Stimulated activated memory B cell treated with anti-CD40 and anti-IgM and Interleukin-4, amounts not matched to agents 10 μg/mL and 1 μg/mL and 100 μg/mL, for 72 hours (primary cell): ENCODE results near the gene CEP97.
"Not testable (repeated sequence)": the region's sequence is repeated elsewhere in the genome, so short reads cannot be mapped to it uniquely, and the experiment has no call there.

Experiments used
- ATAC-seq: fragments of 150-1000 bp; cut with Tn5 transposase; 2 replicates; pipeline ENCODE4 v1.10.0; 2021
- H3K27ac Mint-ChIP-seq: one replicate; pipeline ENCODE4 v1.8.0; 2022; ENCODE audit warnings: mild to moderate bottlenecking, mixed read lengths
- H3K27me3 Mint-ChIP-seq: one replicate; pipeline ENCODE4 v1.8.0; 2022; ENCODE audit warnings: mixed read lengths
- H3K36me3 Mint-ChIP-seq: one replicate; pipeline ENCODE4 v1.8.0; 2022; ENCODE audit warnings: mixed read lengths
- H3K4me1 Mint-ChIP-seq: one replicate; pipeline ENCODE4 v1.8.0; 2022; ENCODE audit warnings: mixed read lengths
- H3K4me3 Mint-ChIP-seq: one replicate; pipeline ENCODE4 v1.8.0; 2022; ENCODE audit warnings: mild to moderate bottlenecking, moderate library complexity, mixed read lengths
- H3K9me3 Mint-ChIP-seq: one replicate; pipeline ENCODE4 v1.8.0; 2022; ENCODE audit warnings: mixed read lengths

CEP97 gene

GRCh38 chr3:101724329-101725193 is at the start of gene CEP97:
Gene CEP97, plus strand, starts transcription at chr3:101724614. Its CDS starts 63 bp downstream, at chr3:101724677.
- H3K27ac Mint-ChIP-seq: peak within 1 kb of the TSS; percentile 91
- no peaks in the 10 kb centered on the region for H3K36me3 Mint-ChIP-seq
- peak; percentile 98 for ATAC-seq
- no peaks in the 10 kb centered on the region for H3K9me3 Mint-ChIP-seq
- peaks cover 38% of the 10 kb centered on the region for H3K4me1 Mint-ChIP-seq
- peak within 1 kb of the TSS; percentile 99 for H3K4me3 Mint-ChIP-seq
- H3K27me3 Mint-ChIP-seq: no peaks in the 10 kb centered on the region

- Mint-ChIP-seq H3K9me3 (no peaks in the 10 kb centered on the region), H3K4me3 (peak overlapping the region; percentile 94), H3K27me3 (no peaks in the 10 kb centered on the region), H3K27ac (peak overlapping the region; percentile 96), H3K4me1 (peaks cover 46% of the 10 kb centered on the region), H3K36me3 (peaks cover 35% of the 10 kb centered on the region)
- no peak for ATAC-seq
Measured at GRCh38 chr3:101675709-101676215, 48.7 kb upstream of the CEP97 start.

- H3K4me3 Mint-ChIP-seq: peak overlapping the region; percentile 94
- peak; percentile 97 for ATAC-seq
Measured at GRCh38 chr3:101676216-101676764, 48.1 kb upstream of the CEP97 start.

GRCh38 chr3:101676765-101677435 is 47.5 kb upstream of the CEP97 start, which contains the start of gene ZBTB11:
Gene ZBTB11, minus strand, starts transcription at chr3:101677132. Its CDS starts 218 bp downstream, at chr3:101676914.
- ATAC-seq: peak; percentile 86
- Mint-ChIP-seq H3K27ac (peak within 1 kb of the TSS; percentile 96), H3K9me3 (no peaks in the 10 kb centered on the region), H3K4me1 (peaks cover 55% of the 10 kb centered on the region), H3K27me3 (no peaks in the 10 kb centered on the region), H3K4me3 (peak within 1 kb of the TSS; percentile 94), H3K36me3 (peaks cover 35% of the 10 kb centered on the region)

More at GRCh38 chr3:101676216-101676764, 48.1 kb upstream of the CEP97 start:
- no peaks in the 10 kb centered on the region for H3K9me3 Mint-ChIP-seq
- no peaks in the 10 kb centered on the region for H3K27me3 Mint-ChIP-seq
- H3K27ac Mint-ChIP-seq: peak overlapping the region; percentile 96
- H3K4me1 Mint-ChIP-seq: peaks cover 51% of the 10 kb centered on the region
- H3K36me3 Mint-ChIP-seq: peaks cover 35% of the 10 kb centered on the region

DNA sequence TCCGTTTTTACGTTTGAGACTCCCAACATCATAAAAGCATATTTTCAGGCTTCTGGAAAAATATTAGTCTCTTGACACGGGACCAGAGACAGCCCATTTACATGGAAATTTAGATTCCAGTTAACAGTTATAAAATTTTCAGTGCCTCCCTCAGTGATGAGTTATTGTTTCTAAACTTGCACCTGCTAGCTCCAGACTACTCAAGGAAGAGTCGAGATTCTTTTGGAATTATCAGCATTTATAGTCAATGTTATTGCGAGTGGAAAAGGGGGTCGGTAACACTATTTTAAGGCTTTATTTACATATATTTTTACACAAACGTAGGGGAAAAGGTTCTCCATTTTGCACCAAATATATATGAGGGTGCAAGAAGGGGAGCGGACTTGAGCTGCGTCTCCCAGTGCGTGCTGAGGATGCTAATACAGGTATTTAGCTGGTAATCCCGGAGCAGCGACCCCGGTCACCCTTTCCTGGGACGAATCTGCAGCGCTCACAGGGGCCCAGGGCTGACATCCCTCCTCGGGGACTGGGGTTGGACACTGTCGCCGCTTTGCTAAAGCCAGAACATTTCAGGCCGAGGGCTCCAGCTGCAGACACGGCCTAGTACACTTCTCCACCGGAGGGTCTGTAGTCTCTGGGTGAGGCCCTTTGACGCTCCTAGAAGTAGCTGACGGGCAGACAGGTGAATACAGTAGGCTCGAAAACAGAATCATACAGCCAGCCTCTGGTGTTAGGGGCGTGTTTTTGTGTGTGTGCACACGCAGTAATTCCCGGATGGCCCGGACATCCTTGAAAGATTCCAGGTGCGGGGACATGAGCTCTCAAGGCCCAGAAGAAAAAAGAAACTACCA is 46.8 kb upstream of the CEP97 start:
- Mint-ChIP-seq H3K9me3 (no peaks in the 10 kb centered on the region), H3K36me3 (peaks cover 32% of the 10 kb centered on the region), H3K27ac (peak overlapping the region; percentile 96), H3K27me3 (no peaks in the 10 kb centered on the region), H3K4me1 (peaks cover 51% of the 10 kb centered on the region), H3K4me3 (peak overlapping the region; percentile 94)
- no peak for ATAC-seq

- H3K36me3 Mint-ChIP-seq: peaks cover 28% of the 10 kb centered on the region
Measured at GRCh38 chr3:101678837-101679236, 45.6 kb upstream of the CEP97 start.

GRCh38 chr3:101680466-101680865 is 43.9 kb upstream of the CEP97 start:
- Mint-ChIP-seq H3K36me3 (peaks cover 34% of the 10 kb centered on the region), H3K27me3 (no peaks in the 10 kb centered on the region), H3K9me3 (no peaks in the 10 kb centered on the region), H3K4me1 (peaks cover 37% of the 10 kb centered on the region), H3K4me3 (no peak overlapping the region), H3K27ac (no peak overlapping the region)
- ATAC-seq: no peak

More at GRCh38 chr3:101678837-101679236, 45.6 kb upstream of the CEP97 start:
- not testable (repeated sequence) for ATAC-seq, H3K9me3 Mint-ChIP-seq, H3K27me3 Mint-ChIP-seq, H3K27ac Mint-ChIP-seq, H3K4me3 Mint-ChIP-seq
- H3K4me1 Mint-ChIP-seq: peaks cover 42% of the 10 kb centered on the region

DNA sequence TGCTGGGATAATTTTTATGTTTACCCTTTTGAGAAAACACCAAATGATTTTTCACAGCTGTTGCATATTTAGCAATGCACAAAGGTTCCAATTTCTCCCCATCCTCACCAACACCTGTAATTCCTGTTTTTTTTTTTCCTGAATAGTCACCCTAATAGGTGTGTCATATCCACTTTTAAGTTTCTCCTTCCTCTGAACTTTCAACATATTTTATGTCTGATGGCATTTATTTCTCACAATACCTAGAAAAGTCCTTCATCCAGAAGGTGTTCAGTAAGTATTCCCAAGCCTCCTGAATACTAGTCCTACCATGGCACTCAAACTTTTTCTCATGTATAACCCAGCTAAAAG is 39.4 kb upstream of the CEP97 start:
- Mint-ChIP-seq H3K27ac (peak overlapping the region; percentile 97), H3K27me3 (no peaks in the 10 kb centered on the region), H3K9me3 (no peaks in the 10 kb centered on the region), H3K4me1 (peaks cover 42% of the 10 kb centered on the region), H3K4me3 (peak overlapping the region; percentile 100), H3K36me3 (peaks cover 40% of the 10 kb centered on the region)
- no peak for ATAC-seq

- H3K36me3 Mint-ChIP-seq: peaks cover 32% of the 10 kb centered on the region
- no peaks in the 10 kb centered on the region for H3K27me3 Mint-ChIP-seq
- no peak for ATAC-seq
Measured at GRCh38 chr3:101685870-101686307, 38.5 kb upstream of the CEP97 start.

DNA sequence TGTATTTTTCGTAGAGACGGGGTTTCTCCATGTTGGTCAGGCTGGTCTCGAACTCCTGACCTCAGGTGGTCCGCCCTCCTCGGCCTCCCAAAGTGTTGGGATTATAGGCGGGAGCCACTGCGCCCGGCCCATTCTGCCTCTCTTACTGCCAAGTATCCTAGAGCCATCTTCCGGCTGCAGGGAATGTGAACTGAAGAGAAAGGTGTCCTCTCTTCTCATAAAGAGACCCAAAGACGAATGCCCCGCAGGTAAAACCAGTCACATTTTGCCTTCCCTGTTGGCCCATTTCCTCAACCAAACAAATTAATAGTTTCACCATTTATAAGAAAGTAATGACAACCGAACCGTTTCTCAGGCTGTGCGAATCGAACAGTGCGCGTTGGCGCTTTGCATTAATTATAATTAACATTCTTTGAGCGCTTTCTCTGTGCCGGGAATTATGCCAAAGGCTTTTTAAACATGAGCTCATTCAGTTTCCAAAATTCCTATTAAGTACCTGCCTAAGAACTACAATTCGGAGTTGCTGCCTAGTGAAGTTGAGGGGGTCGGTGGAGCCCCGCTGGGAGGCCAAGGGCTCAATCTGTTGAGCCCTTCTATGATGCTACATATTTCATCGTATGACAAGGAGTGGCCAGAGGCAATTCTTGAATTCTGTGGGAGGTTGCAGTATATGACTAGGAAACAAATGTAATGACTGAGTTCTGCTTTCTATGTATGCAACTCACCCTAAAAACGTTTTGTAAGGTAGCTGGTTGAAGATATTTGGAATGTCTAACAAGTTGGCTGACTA is 37.1 kb upstream of the CEP97 start:
- Mint-ChIP-seq H3K4me1 (peaks cover 38% of the 10 kb centered on the region), H3K27ac (peak overlapping the region; percentile 97), H3K27me3 (no peaks in the 10 kb centered on the region), H3K4me3 (peak overlapping the region; percentile 100), H3K9me3 (no peaks in the 10 kb centered on the region), H3K36me3 (peaks cover 22% of the 10 kb centered on the region)
- no peak for ATAC-seq

More at GRCh38 chr3:101685870-101686307, 38.5 kb upstream of the CEP97 start:
- Mint-ChIP-seq H3K27ac (peak overlapping the region; percentile 97), H3K4me1 (peaks cover 42% of the 10 kb centered on the region), H3K9me3 (no peaks in the 10 kb centered on the region), H3K4me3 (peak overlapping the region; percentile 100)

DNA sequence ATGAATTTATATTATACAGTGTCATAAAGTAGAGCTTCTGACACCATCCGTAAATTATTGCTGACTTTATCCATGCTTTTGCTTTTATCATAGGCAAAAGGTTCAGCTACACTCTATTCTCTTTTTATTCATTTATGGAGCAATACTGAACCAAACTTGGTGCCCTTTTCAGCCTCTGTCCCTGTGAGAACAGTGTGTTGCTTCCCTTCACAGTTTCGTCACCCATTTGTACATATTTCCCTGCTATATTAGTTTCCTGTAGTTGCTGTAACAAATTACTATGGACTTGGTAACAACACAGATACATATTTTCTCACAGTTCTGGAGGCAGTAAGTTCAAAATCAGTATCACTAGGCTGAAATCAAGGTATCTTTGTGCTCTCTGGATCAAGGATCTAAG is 35.1 kb upstream of the CEP97 start:
- Mint-ChIP-seq H3K4me1 (peaks cover 38% of the 10 kb centered on the region), H3K9me3 (no peaks in the 10 kb centered on the region), H3K4me3 (no peak overlapping the region), H3K27ac (no peak overlapping the region), H3K36me3 (peaks cover 22% of the 10 kb centered on the region), H3K27me3 (no peaks in the 10 kb centered on the region)
- no peak for ATAC-seq

DNA sequence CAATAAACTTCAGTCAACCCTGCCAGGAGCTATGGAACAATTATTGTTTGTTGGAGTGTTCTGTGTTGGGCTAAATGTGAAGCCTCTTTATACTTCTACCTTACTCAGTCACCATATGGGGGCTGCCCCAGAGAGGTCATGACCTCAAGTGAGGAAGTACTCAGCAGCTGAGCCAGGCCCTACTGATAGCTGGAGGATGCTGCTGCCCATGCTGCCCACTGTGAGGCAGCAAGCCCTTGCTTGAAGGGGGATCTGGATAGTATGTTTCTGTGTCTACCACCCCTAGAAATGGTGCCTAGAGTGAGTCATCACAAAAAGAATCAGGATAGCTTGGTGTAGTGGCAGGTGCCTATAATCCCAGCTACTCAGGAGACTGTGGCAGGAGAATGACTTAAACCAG is 33.4 kb upstream of the CEP97 start:
- H3K36me3 Mint-ChIP-seq: peaks cover 7% of the 10 kb centered on the region
- peak overlapping the region; percentile 76 for H3K27ac Mint-ChIP-seq
- no peak overlapping the region for H3K4me3 Mint-ChIP-seq

DNA sequence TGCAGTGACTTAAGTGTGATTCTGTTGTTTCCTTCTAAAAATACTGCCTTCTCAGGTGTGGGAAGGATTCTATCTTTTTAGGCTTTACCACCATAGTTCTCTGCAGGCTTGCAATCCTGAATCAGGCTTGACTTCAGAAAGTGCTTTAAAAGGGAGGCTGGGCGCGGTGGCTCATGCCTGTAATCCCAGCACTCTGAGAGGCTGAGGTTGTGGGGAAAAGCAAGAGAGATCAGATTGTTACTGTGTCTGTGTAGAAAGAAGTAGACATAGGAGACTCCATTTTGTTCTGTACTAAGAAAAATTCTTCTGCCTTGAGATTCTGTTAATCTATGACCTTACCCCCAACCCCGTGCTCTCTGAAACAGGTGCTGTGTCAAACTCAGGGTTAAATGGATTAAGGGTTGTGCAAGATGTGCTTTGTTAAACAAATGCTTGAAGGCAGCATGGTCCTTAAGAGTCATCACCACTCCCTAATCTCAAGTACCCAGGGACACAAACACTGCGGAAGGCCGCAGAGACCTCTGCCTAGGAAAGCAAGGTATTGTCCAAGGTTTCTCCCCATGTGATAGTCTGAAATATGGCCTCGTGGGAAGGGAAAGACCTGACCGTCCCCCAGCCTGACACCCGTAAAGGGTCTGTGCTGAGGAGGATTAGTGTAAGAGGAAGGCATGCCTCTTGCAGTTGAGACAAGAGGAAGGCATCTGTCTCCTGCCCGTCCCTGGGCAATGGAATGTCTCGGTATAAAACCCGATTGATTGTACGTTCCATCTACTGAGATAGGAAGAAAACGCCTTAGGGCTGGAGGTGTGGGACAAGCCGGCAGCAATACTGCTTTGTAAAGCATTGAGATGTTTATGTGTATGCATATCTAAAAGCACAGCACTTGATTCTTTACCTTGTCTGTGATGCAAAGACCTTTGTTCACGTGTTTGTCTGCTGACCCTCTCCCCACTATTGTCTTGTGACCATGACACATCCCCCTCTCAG is 32.4 kb upstream of the CEP97 start:
- Mint-ChIP-seq H3K4me1 (peaks cover 22% of the 10 kb centered on the region), H3K27ac (peak overlapping the region; percentile 76)
- not testable (repeated sequence) for ATAC-seq, H3K36me3 Mint-ChIP-seq, H3K4me3 Mint-ChIP-seq, H3K27me3 Mint-ChIP-seq, H3K9me3 Mint-ChIP-seq

More for the DNA sequence above, 33.4 kb upstream of the CEP97 start:
- ATAC-seq: peak; percentile 44
- no peaks in the 10 kb centered on the region for H3K27me3 Mint-ChIP-seq
- H3K4me1 Mint-ChIP-seq: peaks cover 24% of the 10 kb centered on the region
- no peaks in the 10 kb centered on the region for H3K9me3 Mint-ChIP-seq
